WTC11 (cell line): ENCODE results near the gene GLIPR1L2.

ENCODE experiments used
- CTCF ChIP-seq: fragments of 200-600 bp; IDR thresholded peaks from 2 replicates; pipeline ENCODE4 v1.8.0; 2022; ENCODE audit warnings: antibody characterized with exemption
- JUN ChIP-seq: sonication (generic); formaldehyde crosslinking; IDR thresholded peaks from 2 replicates; pipeline ENCODE4 v1.8.0; 2023; ENCODE audit warnings: mild to moderate bottlenecking, missing genetic modification reagents
- SP1 ChIP-seq: sonication (generic); formaldehyde crosslinking; conservative IDR thresholded peaks from 2 replicates; pipeline ENCODE4 v1.8.1; 2022; ENCODE audit warnings: missing genetic modification reagents
- ZNF219 ChIP-seq: sonication (generic); formaldehyde crosslinking; IDR thresholded peaks from 2 replicates; pipeline ENCODE4 v1.8.0; 2023; ENCODE audit warnings: missing genetic modification reagents, mild to moderate bottlenecking, borderline replicate concordance
- ZNF232 ChIP-seq: sonication (generic); formaldehyde crosslinking; IDR thresholded peaks from 2 replicates; pipeline ENCODE4 v1.8.0; 2022; ENCODE audit warnings: mild to moderate bottlenecking, missing genetic modification reagents
- ZNF671 ChIP-seq: fragments of 250-450 bp; sonication (Bioruptor Pico); IDR thresholded peaks from 2 replicates; pipeline ENCODE4 v1.8.0; 2021; ENCODE audit warnings: mild to moderate bottlenecking
- TF ChIP-seq, protein P1 (sequence below): sonication (generic); formaldehyde crosslinking; conservative IDR thresholded peaks from 2 replicates; pipeline ENCODE4 v1.8.1; 2022; ENCODE audit warnings: mild to moderate bottlenecking, missing genetic modification reagents
- TF ChIP-seq, protein P2 (sequence below): sonication (generic); formaldehyde crosslinking; IDR thresholded peaks from 2 replicates; pipeline ENCODE4 v1.8.0; 2022; ENCODE audit warnings: mild to moderate bottlenecking, missing genetic modification reagents
- TF ChIP-seq, protein P3 (sequence below): sonication (generic); formaldehyde crosslinking; IDR thresholded peaks from 2 replicates; pipeline ENCODE4 v1.8.1; 2023; ENCODE audit warnings: mild to moderate bottlenecking, missing genetic modification reagents, borderline replicate concordance

- TF ChIP-seq SP1 (no peak), CTCF (no peak), ZNF671 (no peak), JUN (CRISPR knock-in tag) (no peak), ZNF232 (CRISPR knock-in tag) (no peak), ZNF219 (CRISPR knock-in tag) (no peak)
- TF ChIP-seq, protein P1, sequence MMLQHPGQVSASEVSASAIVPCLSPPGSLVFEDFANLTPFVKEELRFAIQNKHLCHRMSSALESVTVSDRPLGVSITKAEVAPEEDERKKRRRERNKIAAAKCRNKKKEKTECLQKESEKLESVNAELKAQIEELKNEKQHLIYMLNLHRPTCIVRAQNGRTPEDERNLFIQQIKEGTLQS (CRISPR knock-in tag): no peak
- TF ChIP-seq, protein P2, sequence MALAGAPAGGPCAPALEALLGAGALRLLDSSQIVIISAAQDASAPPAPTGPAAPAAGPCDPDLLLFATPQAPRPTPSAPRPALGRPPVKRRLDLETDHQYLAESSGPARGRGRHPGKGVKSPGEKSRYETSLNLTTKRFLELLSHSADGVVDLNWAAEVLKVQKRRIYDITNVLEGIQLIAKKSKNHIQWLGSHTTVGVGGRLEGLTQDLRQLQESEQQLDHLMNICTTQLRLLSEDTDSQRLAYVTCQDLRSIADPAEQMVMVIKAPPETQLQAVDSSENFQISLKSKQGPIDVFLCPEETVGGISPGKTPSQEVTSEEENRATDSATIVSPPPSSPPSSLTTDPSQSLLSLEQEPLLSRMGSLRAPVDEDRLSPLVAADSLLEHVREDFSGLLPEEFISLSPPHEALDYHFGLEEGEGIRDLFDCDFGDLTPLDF (CRISPR knock-in tag): no peak
- TF ChIP-seq, protein P3, sequence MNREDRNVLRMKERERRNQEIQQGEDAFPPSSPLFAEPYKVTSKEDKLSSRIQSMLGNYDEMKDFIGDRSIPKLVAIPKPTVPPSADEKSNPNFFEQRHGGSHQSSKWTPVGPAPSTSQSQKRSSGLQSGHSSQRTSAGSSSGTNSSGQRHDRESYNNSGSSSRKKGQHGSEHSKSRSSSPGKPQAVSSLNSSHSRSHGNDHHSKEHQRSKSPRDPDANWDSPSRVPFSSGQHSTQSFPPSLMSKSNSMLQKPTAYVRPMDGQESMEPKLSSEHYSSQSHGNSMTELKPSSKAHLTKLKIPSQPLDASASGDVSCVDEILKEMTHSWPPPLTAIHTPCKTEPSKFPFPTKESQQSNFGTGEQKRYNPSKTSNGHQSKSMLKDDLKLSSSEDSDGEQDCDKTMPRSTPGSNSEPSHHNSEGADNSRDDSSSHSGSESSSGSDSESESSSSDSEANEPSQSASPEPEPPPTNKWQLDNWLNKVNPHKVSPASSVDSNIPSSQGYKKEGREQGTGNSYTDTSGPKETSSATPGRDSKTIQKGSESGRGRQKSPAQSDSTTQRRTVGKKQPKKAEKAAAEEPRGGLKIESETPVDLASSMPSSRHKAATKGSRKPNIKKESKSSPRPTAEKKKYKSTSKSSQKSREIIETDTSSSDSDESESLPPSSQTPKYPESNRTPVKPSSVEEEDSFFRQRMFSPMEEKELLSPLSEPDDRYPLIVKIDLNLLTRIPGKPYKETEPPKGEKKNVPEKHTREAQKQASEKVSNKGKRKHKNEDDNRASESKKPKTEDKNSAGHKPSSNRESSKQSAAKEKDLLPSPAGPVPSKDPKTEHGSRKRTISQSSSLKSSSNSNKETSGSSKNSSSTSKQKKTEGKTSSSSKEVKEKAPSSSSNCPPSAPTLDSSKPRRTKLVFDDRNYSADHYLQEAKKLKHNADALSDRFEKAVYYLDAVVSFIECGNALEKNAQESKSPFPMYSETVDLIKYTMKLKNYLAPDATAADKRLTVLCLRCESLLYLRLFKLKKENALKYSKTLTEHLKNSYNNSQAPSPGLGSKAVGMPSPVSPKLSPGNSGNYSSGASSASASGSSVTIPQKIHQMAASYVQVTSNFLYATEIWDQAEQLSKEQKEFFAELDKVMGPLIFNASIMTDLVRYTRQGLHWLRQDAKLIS (CRISPR knock-in tag): no peak
Observed at GRCh38 chr12:75414671-75415070, 23.8 kb downstream of the GLIPR1L2 start.
